Caco-2 (cell line): Measurements from ENCODE around the gene PRSS38. TPM values are rescaled to one million over a fixed set of nuclear protein-coding genes. Genes with fewer than 3 reads are reported as not detected.

Experiments used
- BruUV-seq: library from RNA; stranded (reverse); fragments of 400-500 nt; replicated peaks from 2 replicates; lab custom pipeline; 2021; lab: Mats Ljungman, UMichigan
- CTCF ChIA-PET: fragments of 300-600 bp; sonication (Branson Sonifier 250); formaldehyde crosslinking; loops from one replicate; lab custom pipeline; 2022; ENCODE audit warnings: antibody characterized with exemption; lab: Charles Lee
- POLR2A ChIA-PET: fragments of 300-600 bp; sonication (Branson Sonifier 250); formaldehyde crosslinking; loops from one replicate; lab custom pipeline; 2022; ENCODE audit warnings: antibody characterized with exemption; lab: Charles Lee
- DNase-seq, 2 experiments: peaks; one replicate each; pipeline versions ENCODE4 v3.0.0 to v3.0.0-alpha.2; 2020 to 2022
- H3K27me3 ChIP-seq: replicated peaks from 2 replicates; pipeline ENCODE4 v1.6.0; 2011; ENCODE audit warnings: low read length; ENCODE audit not compliant: control insufficient read depth, insufficient read depth
- H3K36me3 ChIP-seq: 2 replicates; pipeline ENCODE4 v1.5.1; 2011; ENCODE audit warnings: low read length; ENCODE audit not compliant: control insufficient read depth, insufficient read depth
- H3K4me1 ChIP-seq: fragments of 250-450 bp; sonication (Bioruptor Pico); 2 replicates; pipeline ENCODE4 v1.5.1; 2020; ENCODE audit warnings: mild to moderate bottlenecking
- H3K4me3 ChIP-seq: 2 replicates; pipeline ENCODE4 v1.5.1; 2011; ENCODE audit warnings: low read depth, mild to moderate bottlenecking, control low read depth, low read length
- H3K9me3 ChIP-seq: fragments of 250-450 bp; sonication (Bioruptor Pico); 2 replicates; pipeline ENCODE4 v1.5.1; 2020; ENCODE audit warnings: mild to moderate bottlenecking, moderate library complexity
- H3K27ac Mint-ChIP-seq: one replicate; pipeline ENCODE4 v1.8.0; 2022; ENCODE audit warnings: mixed read lengths; ENCODE audit not compliant: unreplicated experiment
- H3K27me3 Mint-ChIP-seq: one replicate; pipeline ENCODE4 v1.8.0; 2022; ENCODE audit warnings: mixed read lengths; ENCODE audit not compliant: insufficient read depth, unreplicated experiment
- H3K36me3 Mint-ChIP-seq: one replicate; pipeline ENCODE4 v1.8.0; 2022; ENCODE audit warnings: mild to moderate bottlenecking, mixed read lengths; ENCODE audit not compliant: insufficient read depth, unreplicated experiment
- H3K4me1 Mint-ChIP-seq: one replicate; pipeline ENCODE4 v1.8.0; 2022; ENCODE audit warnings: low read depth, mixed read lengths; ENCODE audit not compliant: unreplicated experiment
- H3K4me3 Mint-ChIP-seq: one replicate; pipeline ENCODE4 v1.8.0; 2022; ENCODE audit warnings: mild to moderate bottlenecking, moderate library complexity, mixed read lengths; ENCODE audit not compliant: unreplicated experiment
- H3K9me3 Mint-ChIP-seq: one replicate; pipeline ENCODE4 v1.8.0; 2022; ENCODE audit warnings: mixed read lengths; ENCODE audit not compliant: unreplicated experiment
- intact Hi-C: fragments of 100-400 bp; cut with micrococcal nuclease; formaldehyde crosslinking; loops from one replicate; pipeline ENCODE4 v1.10.0; 2022; ENCODE audit not compliant: unreplicated experiment
- total RNA-seq: library from RNA; stranded (reverse); gene quantifications from 2 replicates; pipeline ENCODE4 v1.2.3, GENCODE V29; 2022
- TF ChIP-seq, protein P1 (sequence below), 2 experiments: fragments of 200-600 bp in 1 of 2; IDR thresholded peaks; 1 replicate in 1 of 2; 2 replicates in 1 of 2; pipeline versions ENCODE4 v1.5.1 to v1.8.0; 2011 to 2022; ENCODE audit warnings: antibody characterized with exemption in 1 of 2, control low read depth in 1 of 2, inconsistent platforms in 1 of 2, low read depth in 1 of 2, low read length in 1 of 2, mild to moderate bottlenecking in 1 of 2, moderate library complexity in 1 of 2; ENCODE audit not compliant: insufficient read depth in 1 of 2, severe bottlenecking in 1 of 2, unreplicated experiment in 1 of 2

PRSS38 gene
- total RNA-seq, 1 experiment from 2014 or later = not detected

GRCh38 chr1:227773558-227773957 lies 41.9 kb upstream of the PRSS38 start:
- Histone ChIP-seq H3K27me3 (no peaks in the 10 kb centered on the region), H3K9me3 (no peaks in the 10 kb centered on the region), H3K4me1 (no peaks in the 10 kb centered on the region), H3K36me3 (no peaks in the 10 kb centered on the region), H3K4me3 (no peak overlapping the region)
- Mint-ChIP-seq H3K36me3 (peaks cover 19% of the 10 kb centered on the region), H3K4me3 (no peak overlapping the region), H3K27ac (no peak overlapping the region), H3K9me3 (no peaks in the 10 kb centered on the region), H3K27me3 (no peaks in the 10 kb centered on the region), H3K4me1 (no peaks in the 10 kb centered on the region)
- ChIA-PET POLR2A (no interaction called here), CTCF (no interaction called here)
- no TSS peak for BruUV-seq
- TF ChIP-seq, protein P1, sequence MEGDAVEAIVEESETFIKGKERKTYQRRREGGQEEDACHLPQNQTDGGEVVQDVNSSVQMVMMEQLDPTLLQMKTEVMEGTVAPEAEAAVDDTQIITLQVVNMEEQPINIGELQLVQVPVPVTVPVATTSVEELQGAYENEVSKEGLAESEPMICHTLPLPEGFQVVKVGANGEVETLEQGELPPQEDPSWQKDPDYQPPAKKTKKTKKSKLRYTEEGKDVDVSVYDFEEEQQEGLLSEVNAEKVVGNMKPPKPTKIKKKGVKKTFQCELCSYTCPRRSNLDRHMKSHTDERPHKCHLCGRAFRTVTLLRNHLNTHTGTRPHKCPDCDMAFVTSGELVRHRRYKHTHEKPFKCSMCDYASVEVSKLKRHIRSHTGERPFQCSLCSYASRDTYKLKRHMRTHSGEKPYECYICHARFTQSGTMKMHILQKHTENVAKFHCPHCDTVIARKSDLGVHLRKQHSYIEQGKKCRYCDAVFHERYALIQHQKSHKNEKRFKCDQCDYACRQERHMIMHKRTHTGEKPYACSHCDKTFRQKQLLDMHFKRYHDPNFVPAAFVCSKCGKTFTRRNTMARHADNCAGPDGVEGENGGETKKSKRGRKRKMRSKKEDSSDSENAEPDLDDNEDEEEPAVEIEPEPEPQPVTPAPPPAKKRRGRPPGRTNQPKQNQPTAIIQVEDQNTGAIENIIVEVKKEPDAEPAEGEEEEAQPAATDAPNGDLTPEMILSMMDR (IDR thresholded peaks at IDR 0.05; ENCODE audit: insufficient read depth in 1 of 2, low read depth in 1 of 2, low read length in 1 of 2, severe bottlenecking in 1 of 2, unreplicated experiment in 1 of 2) = no peak
- no peak for DNase-seq
- intact Hi-C loops = no loop called here

DNA sequence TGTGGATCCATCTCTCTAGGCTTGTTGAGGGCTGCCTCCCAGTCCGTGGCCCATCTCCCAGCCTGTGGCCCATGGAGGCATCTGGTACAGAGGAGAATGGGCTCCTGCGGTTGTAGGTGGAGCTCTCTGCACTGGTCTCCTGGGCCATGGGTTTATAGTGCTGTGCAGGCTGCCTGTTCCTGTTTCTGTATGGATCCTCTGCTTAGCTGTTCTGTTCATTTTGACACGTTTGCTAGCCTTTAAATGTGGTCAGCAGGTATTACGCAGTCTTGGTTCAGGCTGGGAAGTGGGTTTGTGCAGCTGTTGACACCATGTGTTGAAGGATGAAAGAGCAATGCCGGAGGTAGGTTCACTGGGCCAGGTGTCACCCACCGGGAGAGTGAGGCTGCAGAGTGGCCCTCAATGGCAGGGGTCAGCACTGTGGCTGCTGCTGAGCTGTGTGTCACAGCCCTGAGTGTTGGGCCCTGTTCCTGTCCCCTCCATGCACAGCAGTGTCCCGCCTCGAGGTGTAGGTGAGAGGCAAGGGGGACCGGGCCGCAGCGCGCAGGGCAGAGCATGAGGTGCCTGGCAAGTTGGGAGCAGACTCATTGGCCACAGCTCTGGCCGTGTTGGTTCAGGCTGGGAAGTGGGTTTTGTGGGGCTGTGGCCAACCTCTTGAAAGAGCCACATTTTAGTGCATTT lies 41.3 kb upstream of the PRSS38 start:
- Histone ChIP-seq H3K9me3 (no peaks in the 10 kb centered on the region), H3K4me1 (no peaks in the 10 kb centered on the region), H3K36me3 (no peaks in the 10 kb centered on the region), H3K27me3 (no peaks in the 10 kb centered on the region), H3K4me3 (no peak overlapping the region)
- Mint-ChIP-seq H3K9me3 (no peaks in the 10 kb centered on the region), H3K4me3 (no peak overlapping the region), H3K4me1 (no peaks in the 10 kb centered on the region), H3K27me3 (no peaks in the 10 kb centered on the region), H3K36me3 (peaks cover 13% of the 10 kb centered on the region), H3K27ac (no peak overlapping the region)
- intact Hi-C loops = no loop called here
- TF ChIP-seq, protein P1 (IDR thresholded peaks at IDR 0.05; ENCODE audit: insufficient read depth in 1 of 2, low read depth in 1 of 2, low read length in 1 of 2, severe bottlenecking in 1 of 2, unreplicated experiment in 1 of 2) = no peak
- CTCF ChIA-PET = no interaction called here
- POLR2A ChIA-PET = no interaction called here
- BruUV-seq = no TSS peak
- no peak for DNase-seq

- H3K27me3 Mint-ChIP-seq = no peaks in the 10 kb centered on the region
- intact Hi-C loops = no loop called here
- no peaks in the 10 kb centered on the region for H3K4me1 ChIP-seq
- no peak overlapping the region for H3K4me3 Mint-ChIP-seq
- TF ChIP-seq, protein P1 (IDR thresholded peaks at IDR 0.05; ENCODE audit: insufficient read depth in 1 of 2, low read depth in 1 of 2, low read length in 1 of 2, severe bottlenecking in 1 of 2, unreplicated experiment in 1 of 2) = no peak
- H3K9me3 ChIP-seq = no peaks in the 10 kb centered on the region
- no peak overlapping the region for H3K4me3 ChIP-seq
- no peaks in the 10 kb centered on the region for H3K9me3 Mint-ChIP-seq
- no peaks in the 10 kb centered on the region for H3K27me3 ChIP-seq
- CTCF ChIA-PET = no interaction called here
- H3K4me1 Mint-ChIP-seq = no peaks in the 10 kb centered on the region
- no peaks in the 10 kb centered on the region for H3K36me3 ChIP-seq
- POLR2A ChIA-PET = no interaction called here
- BruUV-seq = no TSS peak
- peaks cover 5% of the 10 kb centered on the region for H3K36me3 Mint-ChIP-seq
- no peak for DNase-seq
- no peak overlapping the region for H3K27ac Mint-ChIP-seq
Measured at GRCh38 chr1:227774821-227775661, 40.4 kb upstream of the PRSS38 start.
